Brain microvascular endothelial cell (primary cell): ENCODE results near the gene SYVN1.
"Not testable (repeated sequence)": the region's sequence is repeated elsewhere in the genome, so short reads cannot be mapped to it uniquely, and the experiment has no call there.

ENCODE experiments used
- DNase-seq: peaks from one replicate; pipeline ENCODE4 v3.0.0-alpha.2; 2020
- H3K27ac ChIP-seq: fragments of 250-450 bp; sonication (Bioruptor Pico); 2 replicates; pipeline ENCODE4 v1.5.1; 2020; ENCODE audit warnings: mild to moderate bottlenecking, moderate library complexity
- H3K27me3 ChIP-seq: fragments of 250-450 bp; sonication (Bioruptor Pico); replicated peaks from 2 replicates; pipeline ENCODE4 v1.5.1; 2020; ENCODE audit warnings: mild to moderate bottlenecking
- H3K36me3 ChIP-seq: fragments of 250-450 bp; sonication (Bioruptor Pico); replicated peaks from 2 replicates; pipeline ENCODE4 v1.5.1; 2020; ENCODE audit warnings: mild to moderate bottlenecking
- H3K4me3 ChIP-seq: 2 replicates; pipeline ENCODE4 v1.5.1; 2011; ENCODE audit warnings: low read depth, mild to moderate bottlenecking, control low read depth, low read length, moderate library complexity
- in situ Hi-C: cut with HindIII; loops from 2 replicates; pipeline ENCODE4 v1.10.0; 2017; ENCODE audit warnings: low sequenced_read_pairs, low pct_ligation_motif_present
- TF ChIP-seq, protein P1 (sequence below): IDR thresholded peaks from 2 replicates; pipeline ENCODE4 v1.5.1; 2011; ENCODE audit warnings: low read depth, mild to moderate bottlenecking, moderate library complexity, low read length, control low read depth, inconsistent platforms; ENCODE audit errors: missing control alignments

Gene SYVN1

DNA sequence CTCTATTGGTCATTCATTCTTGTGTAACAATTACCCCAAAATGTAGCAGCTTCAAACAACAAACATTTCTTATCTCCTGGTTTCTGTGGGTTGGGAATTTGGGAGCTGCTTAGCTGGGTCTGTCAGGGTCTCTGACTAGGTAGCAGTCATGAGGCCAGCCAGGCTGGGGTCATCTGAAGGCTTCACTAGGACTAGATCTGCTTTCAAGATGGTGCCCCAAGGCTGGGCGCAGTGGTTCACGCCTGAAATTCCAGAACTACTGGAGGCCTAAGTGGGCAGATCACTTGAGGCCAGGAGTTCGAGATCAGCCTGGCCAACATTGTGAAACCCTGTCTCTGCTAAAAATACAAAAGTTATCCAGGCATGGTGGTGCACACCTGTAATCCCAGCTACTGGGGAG lies 22.6 kb upstream of the SYVN1 start:
- H3K27me3 ChIP-seq: no peaks in the 10 kb centered on the region
- TF ChIP-seq, protein P1, sequence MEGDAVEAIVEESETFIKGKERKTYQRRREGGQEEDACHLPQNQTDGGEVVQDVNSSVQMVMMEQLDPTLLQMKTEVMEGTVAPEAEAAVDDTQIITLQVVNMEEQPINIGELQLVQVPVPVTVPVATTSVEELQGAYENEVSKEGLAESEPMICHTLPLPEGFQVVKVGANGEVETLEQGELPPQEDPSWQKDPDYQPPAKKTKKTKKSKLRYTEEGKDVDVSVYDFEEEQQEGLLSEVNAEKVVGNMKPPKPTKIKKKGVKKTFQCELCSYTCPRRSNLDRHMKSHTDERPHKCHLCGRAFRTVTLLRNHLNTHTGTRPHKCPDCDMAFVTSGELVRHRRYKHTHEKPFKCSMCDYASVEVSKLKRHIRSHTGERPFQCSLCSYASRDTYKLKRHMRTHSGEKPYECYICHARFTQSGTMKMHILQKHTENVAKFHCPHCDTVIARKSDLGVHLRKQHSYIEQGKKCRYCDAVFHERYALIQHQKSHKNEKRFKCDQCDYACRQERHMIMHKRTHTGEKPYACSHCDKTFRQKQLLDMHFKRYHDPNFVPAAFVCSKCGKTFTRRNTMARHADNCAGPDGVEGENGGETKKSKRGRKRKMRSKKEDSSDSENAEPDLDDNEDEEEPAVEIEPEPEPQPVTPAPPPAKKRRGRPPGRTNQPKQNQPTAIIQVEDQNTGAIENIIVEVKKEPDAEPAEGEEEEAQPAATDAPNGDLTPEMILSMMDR: no peak
- DNase-seq: no peak
- no peak overlapping the region for H3K27ac ChIP-seq
- H3K4me3 ChIP-seq: no peak overlapping the region
- no peaks in the 10 kb centered on the region for H3K36me3 ChIP-seq
- in situ Hi-C loops: no loop called here

- Histone ChIP-seq H3K27me3 (no peaks in the 10 kb centered on the region), H3K4me3 (no peak overlapping the region), H3K27ac (no peak overlapping the region), H3K36me3 (no peaks in the 10 kb centered on the region)
- TF ChIP-seq, protein P1: no peak
- DNase-seq: no peak
- in situ Hi-C loops: no loop called here
Observed at GRCh38 chr11:65156256-65156655, 21.9 kb upstream of the SYVN1 start.

- H3K4me3 ChIP-seq: no peak overlapping the region
- DNase-seq: no peak
- H3K36me3 ChIP-seq: no peaks in the 10 kb centered on the region
- TF ChIP-seq, protein P1: no peak
- H3K27me3 ChIP-seq: no peaks in the 10 kb centered on the region
- H3K27ac ChIP-seq: no peak overlapping the region
- in situ Hi-C loops: no loop called here
Observed at GRCh38 chr11:65152122-65152521, 17.8 kb upstream of the SYVN1 start.

DNA sequence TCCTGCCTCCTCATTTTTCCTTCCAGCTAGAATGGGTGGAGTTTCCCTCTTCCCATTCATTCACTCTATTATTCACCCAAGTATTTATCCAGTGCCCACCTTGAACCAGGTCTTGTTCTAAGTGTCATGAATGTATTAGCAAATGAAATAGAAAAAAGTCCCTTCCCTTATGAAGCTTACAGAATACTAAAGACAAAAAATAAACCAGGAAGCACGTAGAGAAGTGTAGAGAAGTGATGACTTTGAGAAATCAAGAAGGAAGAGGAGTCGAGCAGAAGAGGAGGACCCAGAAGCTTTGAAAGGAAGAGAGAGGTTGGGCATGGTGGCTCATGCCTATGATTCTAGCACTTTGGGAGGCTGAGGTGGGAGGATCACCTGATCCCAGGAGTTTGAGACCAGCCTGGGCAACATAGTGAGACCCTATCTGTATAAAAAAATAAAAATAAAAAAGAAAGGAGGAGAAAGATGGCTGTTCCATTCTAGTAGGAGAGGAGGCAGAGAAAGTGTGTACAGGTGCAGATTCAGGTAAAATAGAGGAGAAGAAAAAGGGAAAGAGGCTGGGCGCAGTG lies 17.1 kb upstream of the SYVN1 start:
- Histone ChIP-seq H3K36me3 (no peaks in the 10 kb centered on the region), H3K27ac (no peak overlapping the region), H3K4me3 (no peak overlapping the region), H3K27me3 (no peaks in the 10 kb centered on the region)
- no peak for DNase-seq
- TF ChIP-seq, protein P1: no peak
- in situ Hi-C loops: no loop called here

GRCh38 chr11:65150509-65151299 lies 16.4 kb upstream of the SYVN1 start:
- peak overlapping the region; percentile 79 for H3K27ac ChIP-seq
- H3K4me3 ChIP-seq: no peak overlapping the region

DNA sequence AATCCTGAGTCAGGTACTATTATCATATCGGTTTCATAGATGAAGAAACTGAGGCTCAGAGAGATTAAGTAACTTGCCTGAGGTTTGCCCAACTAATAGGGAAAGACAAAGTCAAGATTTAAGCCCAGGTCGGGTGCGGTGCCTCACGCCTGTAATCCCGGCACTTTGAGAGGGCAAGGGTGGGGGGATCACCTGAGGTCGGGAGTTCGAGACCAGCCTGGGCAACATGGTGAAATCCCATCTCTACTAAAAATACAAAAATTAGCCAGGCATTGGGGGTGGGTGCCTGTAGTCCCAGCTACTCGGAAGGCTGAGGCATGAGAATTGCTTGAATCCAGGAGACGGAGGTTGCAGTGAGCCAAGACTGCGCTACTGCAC lies 15.8 kb upstream of the SYVN1 start:
- in situ Hi-C loops, H3K27me3 ChIP-seq, DNase-seq, H3K36me3 ChIP-seq, H3K4me3 ChIP-seq: not testable (repeated sequence)
- H3K27ac ChIP-seq: peak overlapping the region; percentile 79

More at GRCh38 chr11:65150509-65151299, 16.4 kb upstream of the SYVN1 start:
- TF ChIP-seq, protein P1: peak; percentile 9
- DNase-seq: peak; percentile 93
- in situ Hi-C loops: no loop called here
- Histone ChIP-seq H3K27me3 (no peaks in the 10 kb centered on the region), H3K36me3 (no peaks in the 10 kb centered on the region)
